LNCaP clone FGC (cell line): ENCODE data around the gene PHF19.

ENCODE experiments used
- DNase-seq: peaks from one replicate; pipeline ENCODE4 v3.0.0-alpha.2; 2011; ENCODE audit warnings: low read depth
- H3K4me3 ChIP-seq: 2 replicates; pipeline ENCODE4 v1.5.1; 2011; ENCODE audit warnings: mild to moderate bottlenecking, low read depth, low read length, control low read depth
- CTCF ChIP-seq: IDR thresholded peaks from 2 replicates; pipeline ENCODE4 v1.5.1; 2012; ENCODE audit warnings: mild to moderate bottlenecking; ENCODE audit not compliant: control insufficient read depth, insufficient read depth; ENCODE audit errors: extremely low read depth

Gene PHF19

DNA sequence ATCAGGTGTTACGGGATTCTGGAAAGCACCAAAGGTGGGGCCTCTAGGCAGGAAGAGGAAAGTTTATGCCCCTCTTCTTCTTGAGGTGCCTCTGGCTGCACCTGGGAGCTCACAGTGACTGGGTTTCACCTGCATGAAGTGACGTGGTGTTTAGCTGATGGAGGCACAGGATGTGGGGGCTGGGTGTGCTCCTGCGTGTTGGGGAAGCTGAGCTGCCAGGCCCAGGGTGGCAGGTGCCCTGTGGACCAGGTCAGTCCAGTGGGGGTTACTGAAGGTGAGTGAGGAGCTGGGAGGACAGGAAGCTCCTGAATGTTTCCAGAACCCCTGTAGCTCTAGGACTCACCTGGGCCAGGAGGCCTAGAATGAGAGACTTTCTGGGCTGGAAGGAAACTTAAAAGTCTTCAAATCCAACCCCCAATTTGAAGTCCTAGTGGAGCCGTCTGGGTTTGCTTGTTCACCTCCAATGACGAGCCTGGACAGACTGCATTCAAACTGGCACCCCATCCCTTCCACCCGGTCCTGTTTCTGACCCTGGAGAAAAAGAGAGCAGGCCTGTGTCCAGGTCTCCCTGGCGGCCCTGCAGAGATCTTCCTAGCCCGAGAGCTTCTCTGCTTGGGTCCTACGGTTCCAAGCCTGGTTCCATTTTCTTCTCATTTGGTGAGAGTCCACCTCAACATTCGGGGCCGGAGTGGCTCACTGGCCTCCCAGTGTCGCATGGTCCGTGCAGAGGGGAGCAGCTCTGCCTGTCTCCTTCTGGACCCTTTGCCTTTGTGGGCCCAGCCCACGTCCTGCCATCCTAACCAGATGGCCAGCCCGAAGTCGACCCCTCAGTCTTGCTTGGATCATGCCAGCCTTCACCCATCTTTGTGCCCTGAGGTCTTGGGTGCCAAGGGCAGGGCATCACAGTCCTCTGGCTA lies 27.3 kb upstream of the PHF19 start:
- no peak overlapping the region for H3K4me3 ChIP-seq
- TF ChIP-seq CTCF = no peak
- DNase-seq = no peak

GRCh38 chr9:120902569-120903535 lies 25.9 kb upstream of the PHF19 start:
- TF ChIP-seq CTCF = no peak
- DNase-seq = no peak
- H3K4me3 ChIP-seq = no peak overlapping the region

GRCh38 chr9:120901755-120902568 lies 25.0 kb upstream of the PHF19 start:
- H3K4me3 ChIP-seq = no peak overlapping the region
- no peak for TF ChIP-seq CTCF
- no peak for DNase-seq

DNA sequence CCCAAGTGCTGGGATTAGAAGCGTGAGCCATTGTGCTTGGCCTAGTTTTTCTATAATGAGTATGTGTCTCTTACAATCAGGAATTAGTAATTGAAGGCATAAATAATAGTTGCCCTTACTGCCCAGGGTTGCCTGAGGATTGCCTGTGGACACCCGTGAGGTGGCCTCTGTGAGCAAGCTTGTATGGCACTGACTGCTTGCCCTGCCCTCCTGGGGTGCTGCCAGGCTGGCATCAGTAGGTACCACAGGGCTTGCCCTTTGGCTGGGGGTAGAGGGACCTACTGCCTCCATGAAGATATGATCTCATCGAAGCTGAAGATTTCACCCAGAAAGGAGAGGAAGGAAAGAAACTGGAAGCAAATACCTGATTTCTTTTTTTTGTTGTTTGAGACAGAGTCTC lies 23.8 kb upstream of the PHF19 start:
- H3K4me3 ChIP-seq = no peak overlapping the region
- TF ChIP-seq CTCF = no peak

DNA sequence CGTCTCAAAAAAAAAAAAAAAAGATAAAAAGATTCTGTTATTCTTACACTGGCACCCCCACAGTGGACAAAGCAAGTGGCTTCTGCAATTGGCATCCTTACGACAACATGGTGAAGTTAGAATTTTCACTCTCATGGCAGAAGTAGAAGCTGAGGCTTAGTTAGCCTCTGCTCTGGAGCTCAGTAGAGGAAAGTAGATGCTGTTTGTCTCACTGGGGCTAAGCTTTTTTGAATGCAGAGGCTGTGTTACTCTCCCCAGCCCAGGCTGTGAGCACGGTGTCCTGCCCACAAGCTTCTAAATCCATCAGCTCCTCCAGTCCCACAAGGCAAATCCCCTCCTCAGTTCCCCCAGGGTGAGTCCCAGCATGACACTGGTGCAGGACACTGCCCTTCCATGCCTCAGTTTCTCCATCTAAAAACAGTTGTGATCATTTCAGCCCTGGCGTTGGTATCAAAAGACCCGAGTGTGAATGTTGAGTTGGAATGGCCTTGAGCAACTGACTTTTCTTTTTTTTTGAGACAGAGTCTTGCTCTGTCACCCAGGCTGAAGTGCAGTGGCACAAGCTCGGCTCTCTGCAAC lies 22.6 kb upstream of the PHF19 start:
- no peak overlapping the region for H3K4me3 ChIP-seq
- TF ChIP-seq CTCF = no peak
- no peak for DNase-seq

More for the DNA sequence above, 23.8 kb upstream of the PHF19 start:
- no peak for DNase-seq

- no peak for TF ChIP-seq CTCF
- DNase-seq = no peak
- H3K4me3 ChIP-seq = no peak overlapping the region
These were observed 21.4 kb upstream of the PHF19 start for GRCh38 chr9:120898396-120898795.
